Myocyte (in vitro differentiated cells): Measurements from ENCODE around the gene OR7G3. TPM values are rescaled to one million over a fixed set of nuclear protein-coding genes. Genes with fewer than 3 reads are reported as not detected.

Experiments used
- DNase-seq: peaks from one replicate; pipeline ENCODE4 v3.0.0-alpha.2; 2012; ENCODE audit warnings: low read depth
- total RNA-seq: library from RNA; depleted of rRNA; stranded (reverse); fragments of >200 nt; gene quantifications from 2 replicates; pipeline ENCODE4 v1.2.3, GENCODE V29; 2014

Gene OR7G3
- total RNA-seq, 1 donor from 2014 or later: not detected

GRCh38 chr19:9109959-9110358, 16.8 kb downstream of the OR7G3 start:
- DNase-seq: no peak

DNA sequence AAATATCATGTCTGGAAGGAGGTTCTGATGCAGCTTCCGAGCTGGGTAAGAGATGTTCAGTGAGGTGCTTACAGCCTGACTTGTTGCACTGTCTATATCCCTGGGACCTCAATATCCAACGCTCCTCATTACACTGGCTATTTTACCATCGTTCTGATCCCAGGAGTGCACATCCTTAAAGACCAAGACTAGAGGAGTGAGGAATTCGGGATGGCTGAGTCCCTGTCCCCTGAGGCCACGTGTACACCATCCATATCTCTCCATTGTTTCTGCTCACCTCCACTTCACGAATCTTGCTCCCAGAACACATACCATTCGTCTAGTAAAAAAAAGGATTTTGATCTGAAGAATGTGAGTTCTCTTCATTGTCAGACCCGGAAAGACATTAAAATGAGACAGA, 19.4 kb downstream of the OR7G3 start, which contains the start of gene OR7G2:
Gene OR7G2 (minus strand): TSS at position 101 of the 400 bp plus-strand sequence. CDS start 4,232 bp downstream, outside the sequence.
- DNase-seq: no peak

GRCh38 chr19:9086761-9087160, 40.0 kb downstream of the OR7G3 start, which contains the start of gene OR1M1:
Gene OR1M1, plus strand, starts transcription at chr19:9087061. Its CDS starts 6,184 bp downstream, at chr19:9093245.
- no peak for DNase-seq

GRCh38 chr19:9078651-9079050, 48.1 kb downstream of the OR7G3 start:
- no peak for DNase-seq

DNA sequence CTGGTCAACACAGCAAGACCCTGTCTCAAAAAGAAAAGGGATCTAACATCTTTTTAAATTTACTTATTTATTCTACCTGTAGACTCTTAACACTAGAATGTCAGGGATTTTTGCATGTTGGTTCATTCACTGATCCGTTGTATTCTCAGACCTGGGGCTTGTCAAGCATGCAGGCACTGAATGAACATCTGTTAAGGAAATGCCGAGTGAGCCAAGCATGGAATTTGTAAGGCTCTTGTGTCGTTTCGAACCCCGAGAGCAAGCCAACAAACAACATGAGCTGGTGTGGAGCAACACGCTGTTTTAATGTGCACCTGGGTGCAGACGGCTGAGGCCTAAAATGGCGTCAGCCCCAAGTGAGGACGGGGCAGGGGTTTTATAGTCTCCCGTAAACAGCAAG, 49.8 kb downstream of the OR7G3 start:
- DNase-seq: no peak

Other genes with a start within 250 kb of the OR7G3 start
- not detected in 2 replicates for gene MUC16, start 116.5 kb downstream of the OR7G3 start, total RNA-seq
- not detected in 2 replicates for gene OR1M1, start 39.9 kb downstream of the OR7G3 start, total RNA-seq
- not detected in 2 replicates for gene OR7G2, start 19.5 kb downstream of the OR7G3 start, total RNA-seq
- gene OR7G1, start 11.2 kb downstream of the OR7G3 start, total RNA-seq: not detected in 2 replicates
- 24.7 and 26.0 TPM in 2 replicates for gene ZNF317, start 13.4 kb upstream of the OR7G3 start, total RNA-seq
- 0.21 TPM in 1 of 2 replicates, not detected in the other for gene OR7D2, start 52.0 kb upstream of the OR7G3 start, total RNA-seq
- gene OR7D4, start 92.6 kb upstream of the OR7G3 start, total RNA-seq: not detected in 2 replicates
- gene OR7E24, start 124.0 kb upstream of the OR7G3 start, total RNA-seq: not detected in 2 replicates
- 17.1 and 18.5 TPM in 2 replicates for gene ZNF699, start 182.9 kb upstream of the OR7G3 start, total RNA-seq
- 4.4 and 8.1 TPM in 2 replicates for gene ZNF559, start 197.2 kb upstream of the OR7G3 start, total RNA-seq
- gene ZNF177, start 236.1 kb upstream of the OR7G3 start, total RNA-seq: 1.7 and 1.8 TPM in 2 replicates